ENCODE data around the gene ATP6V1G2.

- TF ChIP-seq CTCF (tag by site-specific recombination; IDR thresholded peaks at IDR 0.05) (no peak), GLIS2 (tag by site-specific recombination; IDR thresholded peaks at IDR 0.05) (no peak), SP3 (tag by site-specific recombination; IDR thresholded peaks at IDR 0.05) (no peak), SALL2 (tag by site-specific recombination; IDR thresholded peaks at IDR 0.05; ENCODE audit: borderline replicate concordance) (no peak)
Observed at GRCh38 chr6:31532644-31533454, 13.6 kb downstream of the ATP6V1G2 start.

Data from HEK293 (cell line).